K562 (cell line): ENCODE measurements around the gene RNF175.

Experiments used
- E4F1 ChIP-seq: fragments of 250-450 bp; sonication (Bioruptor Pico); IDR thresholded peaks from 2 replicates; pipeline ENCODE4 v1.5.0; 2021; ENCODE audit warnings: mild to moderate bottlenecking, borderline replicate concordance
- FOXP4 ChIP-seq: sonication (generic); formaldehyde crosslinking; IDR thresholded peaks from 2 replicates; pipeline ENCODE4 v1.8.0; 2022; ENCODE audit warnings: mild to moderate bottlenecking, missing genetic modification reagents, borderline replicate concordance
- GABPA ChIP-seq: fragments of 200-800 bp; sonication (Bioruptor generic); conservative IDR thresholded peaks from 2 replicates; pipeline ENCODE4 v1.6.1; 2016; ENCODE audit warnings: low read depth, missing genetic modification characterization, missing compliant biosample characterization
- IRF1 ChIP-seq: sonication (generic); formaldehyde crosslinking; IDR thresholded peaks from 2 replicates; pipeline ENCODE4 v1.8.0; 2022; ENCODE audit warnings: missing genetic modification reagents, mild to moderate bottlenecking, borderline replicate concordance
- KHSRP ChIP-seq: fragments of 450-650 bp; IDR thresholded peaks from 2 replicates; pipeline ENCODE4 v1.6.1; 2017
- REST ChIP-seq, 2 experiments: fragments of 450-650 bp; formaldehyde crosslinking in 1 of 2; IDR thresholded peaks; 2 replicates each; pipeline versions ENCODE4 v1.4.0 to v1.6.1; 2014 to 2020; ENCODE audit warnings: mild to moderate bottlenecking in 2 of 2, borderline replicate concordance in 1 of 2, low read depth in 1 of 2
- ZBTB7A ChIP-seq: IDR thresholded peaks from 2 replicates; pipeline ENCODE4 v1.6.1; 2011; ENCODE audit warnings: low read depth, mild to moderate bottlenecking, low read length, moderate library complexity, borderline replicate concordance; ENCODE audit not compliant: control insufficient read depth
- ZNF778 ChIP-seq: fragments of 450-650 bp; formaldehyde crosslinking; IDR thresholded peaks from 2 replicates; pipeline ENCODE4 v1.4.0; 2020; ENCODE audit warnings: mild to moderate bottlenecking, moderate library complexity
- TF ChIP-seq, protein P1 (sequence below), 3 experiments: IDR thresholded peaks in 2 of 3; conservative IDR thresholded peaks in 1 of 3; 2 replicates each; pipeline ENCODE4 v1.5.1; 2011 to 2012; ENCODE audit warnings: low read length in 3 of 3, mild to moderate bottlenecking in 3 of 3, control low read depth in 2 of 3, improper control_type of control experiment in 1 of 3, inconsistent platforms in 1 of 3, low read depth in 1 of 3, mixed read lengths in 1 of 3, moderate library complexity in 1 of 3; ENCODE audit not compliant: insufficient read depth in 2 of 3

DNA sequence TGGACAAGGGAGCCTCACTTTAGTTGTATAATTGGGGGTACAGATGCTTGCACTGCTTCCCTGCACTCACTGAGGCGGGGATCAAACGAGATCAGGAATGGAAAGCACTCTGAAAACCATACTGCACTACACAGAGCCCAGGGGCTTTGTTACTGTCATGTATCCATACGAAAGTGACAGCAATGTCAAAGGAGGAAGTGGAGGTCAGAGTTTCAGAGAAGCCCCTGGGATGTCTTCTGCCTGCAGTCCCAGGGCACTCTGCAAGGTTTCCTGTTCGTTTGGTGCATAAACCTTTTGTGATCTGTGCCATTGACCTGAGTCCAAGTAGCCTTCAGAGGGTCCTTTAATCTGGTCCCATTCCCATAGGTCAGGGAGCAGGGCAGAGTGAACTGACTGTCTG is 31.2 kb downstream of the RNF175 start:
- no peak for TF ChIP-seq KHSRP
- TF ChIP-seq, protein P1, sequence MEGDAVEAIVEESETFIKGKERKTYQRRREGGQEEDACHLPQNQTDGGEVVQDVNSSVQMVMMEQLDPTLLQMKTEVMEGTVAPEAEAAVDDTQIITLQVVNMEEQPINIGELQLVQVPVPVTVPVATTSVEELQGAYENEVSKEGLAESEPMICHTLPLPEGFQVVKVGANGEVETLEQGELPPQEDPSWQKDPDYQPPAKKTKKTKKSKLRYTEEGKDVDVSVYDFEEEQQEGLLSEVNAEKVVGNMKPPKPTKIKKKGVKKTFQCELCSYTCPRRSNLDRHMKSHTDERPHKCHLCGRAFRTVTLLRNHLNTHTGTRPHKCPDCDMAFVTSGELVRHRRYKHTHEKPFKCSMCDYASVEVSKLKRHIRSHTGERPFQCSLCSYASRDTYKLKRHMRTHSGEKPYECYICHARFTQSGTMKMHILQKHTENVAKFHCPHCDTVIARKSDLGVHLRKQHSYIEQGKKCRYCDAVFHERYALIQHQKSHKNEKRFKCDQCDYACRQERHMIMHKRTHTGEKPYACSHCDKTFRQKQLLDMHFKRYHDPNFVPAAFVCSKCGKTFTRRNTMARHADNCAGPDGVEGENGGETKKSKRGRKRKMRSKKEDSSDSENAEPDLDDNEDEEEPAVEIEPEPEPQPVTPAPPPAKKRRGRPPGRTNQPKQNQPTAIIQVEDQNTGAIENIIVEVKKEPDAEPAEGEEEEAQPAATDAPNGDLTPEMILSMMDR (IDR thresholded peaks at IDR 0.05 in 2 of 3, conservative IDR thresholded peaks at IDR 0.05 in 1 of 3; ENCODE audit: insufficient read depth in 2 of 3, low read depth in 1 of 3, low read length in 3 of 3) = no peak
- no peak for TF ChIP-seq ZNF778
- TF ChIP-seq GABPA (tag) = no peak
- no peak for TF ChIP-seq ZBTB7A
- TF ChIP-seq FOXP4 = no peak
- TF ChIP-seq E4F1 = no peak
- TF ChIP-seq REST (IDR thresholded peaks at IDR 0.05; ENCODE audit: borderline replicate concordance) = no peak
- TF ChIP-seq REST (CRISPR knock-in tag; IDR thresholded peaks at IDR 0.05; ENCODE audit: low read depth) = no peak
- no peak for TF ChIP-seq IRF1 (CRISPR knock-in tag)
